Keratinocyte (primary cell): ENCODE data around the gene INSYN2A. TPM values are rescaled to one million over a fixed set of nuclear protein-coding genes. Genes with fewer than 3 reads are reported as not detected.

Experiments
- DNase-seq: peaks from one replicate; pipeline ENCODE4 v3.0.0-alpha.2; 2011; ENCODE audit warnings: low read depth, missing footprints, low spot score
- FAIRE-seq: peaks from 2 replicates; lab custom pipeline; 2011; peaks lifted over from hg19 to GRCh38; lab: Jason Lieb, UNC
- H2AFZ ChIP-seq: 2 replicates; pipeline ENCODE4 v1.6.0; 2012; ENCODE audit warnings: low read length, control low read depth, inconsistent platforms; ENCODE audit not compliant: control insufficient read depth
- H3K27ac ChIP-seq: 2 replicates; pipeline ENCODE4 v1.5.1; 2011; ENCODE audit warnings: low read length; ENCODE audit not compliant: control insufficient read depth, insufficient read depth
- H3K27me3 ChIP-seq: 3 replicates; pipeline ENCODE4 v1.6.0; 2011; ENCODE audit warnings: low read length; ENCODE audit not compliant: control insufficient read depth, insufficient read depth; ENCODE audit errors: extremely low read depth
- H3K36me3 ChIP-seq, 2 experiments: 2 replicates in 1 of 2; 3 replicates in 1 of 2; pipeline ENCODE4 v1.5.1; 2011; ENCODE audit warnings: low read length in 2 of 2, mild to moderate bottlenecking in 1 of 2; ENCODE audit not compliant: control insufficient read depth in 2 of 2, insufficient read depth in 2 of 2; ENCODE audit errors: extremely low read depth in 1 of 2
- H3K4me1 ChIP-seq: 3 replicates; pipeline ENCODE4 v1.5.1; 2011; ENCODE audit warnings: low read length; ENCODE audit not compliant: control insufficient read depth, insufficient read depth; ENCODE audit errors: extremely low read depth
- H3K4me2 ChIP-seq: 3 replicates; pipeline ENCODE4 v1.6.0; 2011; ENCODE audit warnings: low read depth, low read length; ENCODE audit not compliant: control insufficient read depth, insufficient read depth; ENCODE audit errors: extremely low read depth
- H3K4me3 ChIP-seq, 3 experiments: fragments of 200-600 bp in 1 of 3; sonication (generic) in 1 of 3; 2 replicates in 2 of 3; 3 replicates in 1 of 3; pipeline ENCODE4 v1.5.1; 2011 to 2016; ENCODE audit warnings: low read length in 3 of 3, mild to moderate bottlenecking in 3 of 3, control low read depth in 2 of 3, inconsistent platforms in 1 of 3, low read depth in 1 of 3, mixed read lengths in 1 of 3, mixed run types in 1 of 3, moderate library complexity in 1 of 3; ENCODE audit not compliant: control insufficient read depth in 2 of 3, insufficient read depth in 2 of 3; ENCODE audit errors: extremely low read depth in 1 of 3
- H3K79me2 ChIP-seq: 2 replicates; pipeline ENCODE4 v1.6.0; 2012; ENCODE audit warnings: low read length; ENCODE audit not compliant: control insufficient read depth, insufficient read depth
- H3K9ac ChIP-seq: 3 replicates; pipeline ENCODE4 v1.6.0; 2011; ENCODE audit warnings: low read length; ENCODE audit not compliant: control insufficient read depth, insufficient read depth; ENCODE audit errors: extremely low read depth
- H3K9me1 ChIP-seq: 3 replicates; pipeline ENCODE4 v1.6.0; 2011; ENCODE audit warnings: low read length; ENCODE audit not compliant: control insufficient read depth, insufficient read depth; ENCODE audit errors: extremely low read depth
- H3K9me3 ChIP-seq: 2 replicates; pipeline ENCODE4 v1.5.1; 2012; ENCODE audit warnings: low read depth, low read length; ENCODE audit not compliant: control insufficient read depth
- H4K20me1 ChIP-seq: 3 replicates; pipeline ENCODE4 v1.6.0; 2011; ENCODE audit warnings: low read length; ENCODE audit not compliant: control insufficient read depth, insufficient read depth; ENCODE audit errors: extremely low read depth
- CTCF ChIP-seq, 3 experiments: IDR thresholded peaks in 1 of 3; conservative IDR thresholded peaks in 1 of 3; optimal IDR thresholded peaks in 1 of 3; 2 replicates in 2 of 3; 3 replicates in 1 of 3; pipeline versions ENCODE3 to v1.5.1; 2011; ENCODE audit warnings: low read length in 3 of 3, mild to moderate bottlenecking in 3 of 3, moderate library complexity in 2 of 3, control low read depth in 1 of 3, inconsistent platforms in 1 of 3; ENCODE audit not compliant: insufficient read depth in 2 of 3; ENCODE audit errors: extremely low read depth in 1 of 3
- EZH2 ChIP-seq: IDR thresholded peaks from one replicate; pipeline ENCODE4 v1.6.1; 2012; ENCODE audit warnings: inconsistent platforms, mild to moderate bottlenecking, low read length, moderate library complexity
- dilution Hi-C: fragments of 300-500 bp; cut with MboI; formaldehyde crosslinking; loops from one replicate; pipeline ENCODE4 v1.7.0; 2020; ENCODE audit warnings: low sequenced_read_pairs; ENCODE audit not compliant: extremely low pct_ligation_motif_present
- polyA plus RNA-seq, 5 experiments: library from polyadenylated mRNA; depleted of rRNA in 3 of 5; stranded (reverse) in 3 of 5; stranded (forward) in 1 of 5; unstranded in 1 of 5; fragments of >200 nt; gene quantifications; 1 replicate in 1 of 5; 2 replicates in 3 of 5; 3 replicates in 1 of 5; pipeline versions ENCODE4 v1.2.1 to v1.2.3, GENCODE V29; 2011 to 2012; ENCODE audit warnings: missing spikeins in 2 of 5, low read depth in 1 of 5, low replicate concordance in 1 of 5

Gene INSYN2A
- polyA plus RNA-seq, 1 donor (not counting 4 experiments of a cell fraction or from before 2014, with no cell fraction given), result not detected

GRCh38 chr10:127243490-127244272 is 47.3 kb upstream of the INSYN2A start:
- no peaks in the 10 kb centered on the region for H4K20me1 ChIP-seq
- no peaks in the 10 kb centered on the region for H3K9me3 ChIP-seq
- no peaks in the 10 kb centered on the region for H3K27me3 ChIP-seq
- no peak overlapping the region for H3K27ac ChIP-seq
- dilution Hi-C loops, result no loop called here
- no peak overlapping the region for H3K4me3 ChIP-seq
- H3K36me3 ChIP-seq, result no peaks in the 10 kb centered on the region
- no peaks in the 10 kb centered on the region for H3K9me1 ChIP-seq
- no peak overlapping the region for H2AFZ ChIP-seq
- no peak for TF ChIP-seq EZH2
- TF ChIP-seq CTCF (optimal IDR thresholded peaks at IDR 0.05 in 1 of 3, IDR thresholded peaks at IDR 0.05 in 1 of 3, conservative IDR thresholded peaks at IDR 0.05 in 1 of 3; ENCODE audit: extremely low read depth in 1 of 3, insufficient read depth in 2 of 3, low read length in 3 of 3), result peak; percentile 58 to 77 (median 69)
- FAIRE-seq (no peak), DNase-seq (no peak)
- H3K4me2 ChIP-seq, result no peak overlapping the region
- no peaks in the 10 kb centered on the region for H3K79me2 ChIP-seq
- H3K4me1 ChIP-seq, result no peaks in the 10 kb centered on the region
- no peak overlapping the region for H3K9ac ChIP-seq

GRCh38 chr10:127242914-127243313 is 46.5 kb upstream of the INSYN2A start:
- FAIRE-seq, result no peak
- Histone ChIP-seq H3K9me1 (no peaks in the 10 kb centered on the region), H2AFZ (no peak overlapping the region), H3K9me3 (no peaks in the 10 kb centered on the region), H3K9ac (no peak overlapping the region), H4K20me1 (no peaks in the 10 kb centered on the region), H3K4me1 (no peaks in the 10 kb centered on the region), H3K4me2 (no peak overlapping the region), H3K79me2 (no peaks in the 10 kb centered on the region), H3K36me3 (no peaks in the 10 kb centered on the region), H3K27me3 (no peaks in the 10 kb centered on the region), H3K4me3 (no peak overlapping the region), H3K27ac (no peak overlapping the region)
- dilution Hi-C loops, result no loop called here
- no peak for DNase-seq
- TF ChIP-seq EZH2 (no peak), CTCF (optimal IDR thresholded peaks at IDR 0.05 in 1 of 3, IDR thresholded peaks at IDR 0.05 in 1 of 3, conservative IDR thresholded peaks at IDR 0.05 in 1 of 3; ENCODE audit: extremely low read depth in 1 of 3, insufficient read depth in 2 of 3, low read length in 3 of 3) (no peak)
